Upper lobe of left lung (tissue), 6 donors: ENCODE data around the gene RPL37A. TPM values are rescaled to one million over a fixed set of nuclear protein-coding genes. Genes with fewer than 3 reads are reported as not detected.

Source experiments
- ATAC-seq, 2 donors: fragments of 200-7000 bp; cut with Tn5 transposase; one replicate each; pipeline ENCODE4 v1.9.1; 2022; ENCODE audit warnings: mild to moderate bottlenecking in 2 of 2, moderate library complexity in 2 of 2; ENCODE audit not compliant: low FRiP score in 2 of 2
- DNase-seq, 2 donors: peaks; one replicate each; pipeline ENCODE4 v3.0.0-alpha.2; 2019 to 2020
- H3K27ac ChIP-seq, 4 donors: fragments of 200-600 bp; sonication (generic); one replicate each; pipeline ENCODE4 v1.5.1; 2016 to 2019
- H3K27me3 ChIP-seq, 4 donors: fragments of 200-600 bp; sonication (generic); one replicate each; pipeline ENCODE4 v1.5.1; 2017 to 2019
- H3K36me3 ChIP-seq, 4 donors: fragments of 200-600 bp; sonication (generic); one replicate each; pipeline ENCODE4 v1.5.1; 2016 to 2019
- H3K4me1 ChIP-seq, 4 donors: fragments of 200-600 bp; sonication (generic); one replicate each; pipeline ENCODE4 v1.5.1; 2018 to 2019
- H3K4me3 ChIP-seq, 4 donors: fragments of 200-600 bp; sonication (generic); one replicate each; pipeline ENCODE4 v1.5.1; 2017 to 2019; ENCODE audit warnings: mild to moderate bottlenecking in 2 of 4, moderate library complexity in 1 of 4
- H3K9me3 ChIP-seq, 4 donors: fragments of 200-600 bp; sonication (generic); one replicate each; pipeline ENCODE4 v1.5.1; 2018 to 2019
- EP300 ChIP-seq, 4 donors: sonication (generic); formaldehyde crosslinking; IDR thresholded peaks; one replicate each; pipeline ENCODE4 v1.5.1; 2017; ENCODE audit warnings: antibody characterized with exemption in 4 of 4, control low read depth in 2 of 4
- POLR2A ChIP-seq, 4 donors: fragments of 450-650 bp; IDR thresholded peaks; one replicate each; pipeline ENCODE4 v1.5.1; 2016 to 2017; ENCODE audit warnings: antibody characterized with exemption in 4 of 4, mild to moderate bottlenecking in 2 of 4
- POLR2AphosphoS5 ChIP-seq, 2 donors: sonication (generic); formaldehyde crosslinking; IDR thresholded peaks; one replicate each; pipeline ENCODE4 v1.5.1; 2017; ENCODE audit warnings: antibody characterized with exemption in 2 of 2
- WGBS, 2 donors: methylation state at CpG; one replicate each; pipeline ENCODE4 v1.1.5; 2017 to 2018; 5-methylcytosine and 5-hydroxymethylcytosine counted together
- total RNA-seq, 6 donors: library from RNA; depleted of rRNA in 4 of 6; stranded (reverse); fragments of >200 nt in 4 of 6; gene quantifications; one replicate each; pipeline versions ENCODE4 v1.1.0 to v1.2.1, GENCODE V29; 2016 to 2021
- TF ChIP-seq, protein P1 (sequence below), 6 experiments: fragments of 450-650 bp in 4 of 6; fragments of 200-600 bp in 2 of 6; sonication (generic) in 2 of 6; IDR thresholded peaks; one replicate each; pipeline ENCODE4 v1.5.1; 2016 to 2019; ENCODE audit warnings: antibody characterized with exemption in 6 of 6
- donor health status: DM: no; HTN: no; CAD: no; lungs with moderate emphysema.
- donor health status: DM: no; HTN: yes; CAD: no; lungs with severe emphysema.

RPL37A gene
- 1,000 to 10,000 TPM in 4 of 6 donors, 100 to 1,000 TPM in 2; 694 to 2,232 (median 1,163) TPM for total RNA-seq

DNA sequence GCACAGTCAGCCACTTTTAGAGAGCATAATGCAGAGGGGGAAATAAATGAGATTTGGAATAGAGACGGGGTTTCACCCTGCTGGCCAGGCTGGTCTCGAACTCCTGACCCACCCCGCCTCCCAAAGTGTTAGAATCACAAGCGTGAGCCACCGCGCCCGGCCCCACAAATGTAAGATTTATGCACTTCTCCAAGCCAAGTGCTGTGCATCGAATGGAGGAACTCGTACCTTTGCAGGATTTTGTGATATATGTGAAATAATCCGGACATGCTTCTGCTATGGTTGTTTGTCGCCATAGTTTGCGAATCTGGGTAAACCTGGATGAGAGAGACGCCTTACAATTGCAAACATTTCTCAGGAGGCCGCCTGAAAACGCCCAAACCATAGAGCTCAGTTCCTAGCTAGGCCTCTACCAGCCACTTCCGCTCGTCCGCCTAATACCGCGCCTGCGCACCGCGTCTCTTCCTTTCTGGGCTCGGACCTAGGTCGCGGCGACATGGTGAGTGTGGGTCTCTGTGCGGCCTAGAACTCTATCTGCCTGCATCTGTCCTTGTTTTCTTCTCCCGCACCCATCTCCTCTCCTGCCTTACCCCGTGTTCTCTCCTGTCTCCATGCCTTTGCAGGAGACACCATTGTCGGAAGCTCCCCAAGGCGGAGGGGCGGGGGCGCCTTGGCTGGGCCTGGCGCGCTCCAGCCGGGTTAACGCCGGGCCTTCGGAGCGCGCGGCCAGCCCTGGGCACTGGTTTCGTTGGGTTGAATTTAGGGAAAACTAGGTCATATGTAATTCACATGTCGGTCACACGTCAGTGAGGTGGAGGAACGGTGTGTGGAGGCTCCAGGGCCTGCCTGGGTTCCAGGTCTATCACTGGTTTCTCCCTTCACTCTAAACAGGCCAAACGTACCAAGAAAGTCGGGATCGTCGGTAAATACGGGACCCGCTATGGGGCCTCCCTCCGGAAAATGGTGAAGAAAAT lies at the start of gene RPL37A:
TSS of gene RPL37A (plus strand) at position 466 of the 974 bp plus-strand sequence. CDS start at position 497, 31 bp downstream.
- H3K4me1 ChIP-seq, result peaks cover 28 to 51% (median 30%) of the 10 kb centered on the region in 4 donors
- no peaks in the 10 kb centered on the region for H3K9me3 ChIP-seq
- H3K4me3 ChIP-seq, result peak within 1 kb of the TSS; percentile 65 to 88 (median 77)
- peaks cover 9 to 41% (median 36%) of the 10 kb centered on the region in 4 donors for H3K36me3 ChIP-seq
- H3K27ac ChIP-seq, result peak within 1 kb of the TSS; percentile 74 to 85 (median 80)
- TF ChIP-seq POLR2A (IDR thresholded peaks at IDR 0.05) (peak; percentile 76 to 97 (median 87)), POLR2AphosphoS5 (IDR thresholded peaks at IDR 0.05) (peak; percentile 96 to 98), EP300 (IDR thresholded peaks at IDR 0.05) (peak in 1 of 4 donors; percentile 31)
- TF ChIP-seq, protein P1, sequence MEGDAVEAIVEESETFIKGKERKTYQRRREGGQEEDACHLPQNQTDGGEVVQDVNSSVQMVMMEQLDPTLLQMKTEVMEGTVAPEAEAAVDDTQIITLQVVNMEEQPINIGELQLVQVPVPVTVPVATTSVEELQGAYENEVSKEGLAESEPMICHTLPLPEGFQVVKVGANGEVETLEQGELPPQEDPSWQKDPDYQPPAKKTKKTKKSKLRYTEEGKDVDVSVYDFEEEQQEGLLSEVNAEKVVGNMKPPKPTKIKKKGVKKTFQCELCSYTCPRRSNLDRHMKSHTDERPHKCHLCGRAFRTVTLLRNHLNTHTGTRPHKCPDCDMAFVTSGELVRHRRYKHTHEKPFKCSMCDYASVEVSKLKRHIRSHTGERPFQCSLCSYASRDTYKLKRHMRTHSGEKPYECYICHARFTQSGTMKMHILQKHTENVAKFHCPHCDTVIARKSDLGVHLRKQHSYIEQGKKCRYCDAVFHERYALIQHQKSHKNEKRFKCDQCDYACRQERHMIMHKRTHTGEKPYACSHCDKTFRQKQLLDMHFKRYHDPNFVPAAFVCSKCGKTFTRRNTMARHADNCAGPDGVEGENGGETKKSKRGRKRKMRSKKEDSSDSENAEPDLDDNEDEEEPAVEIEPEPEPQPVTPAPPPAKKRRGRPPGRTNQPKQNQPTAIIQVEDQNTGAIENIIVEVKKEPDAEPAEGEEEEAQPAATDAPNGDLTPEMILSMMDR (IDR thresholded peaks at IDR 0.05), result peak in 1 of 6 experiments; percentile 4
- WGBS, 2 donors, result 1% methylated on average over 38 to 54 of the region's 54 CpGs
- peak; percentile 98 to 99 for ATAC-seq
- DNase-seq, result peak; percentile 94 to 95
- no peaks in the 10 kb centered on the region for H3K27me3 ChIP-seq

DNA sequence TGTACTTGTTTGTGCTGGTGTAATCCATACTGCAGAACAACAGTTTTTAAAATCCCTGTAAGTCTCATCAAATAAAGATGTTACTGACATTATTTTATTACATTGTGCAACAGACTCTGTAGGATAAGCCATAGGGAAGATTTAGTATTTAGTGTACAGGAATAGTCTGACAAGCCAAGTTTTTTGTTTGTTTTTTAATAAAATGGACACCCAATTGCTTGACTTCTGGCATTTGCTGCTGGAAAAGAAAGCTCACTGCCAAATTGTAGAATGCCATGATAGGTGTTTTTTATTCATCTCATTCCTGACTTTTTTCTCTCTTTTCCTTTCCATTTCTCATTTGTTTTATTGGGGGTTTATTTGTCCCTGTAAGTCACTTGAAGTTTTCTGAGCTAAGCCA lies 48.3 kb upstream of the RPL37A start:
- no peak for DNase-seq

DNA sequence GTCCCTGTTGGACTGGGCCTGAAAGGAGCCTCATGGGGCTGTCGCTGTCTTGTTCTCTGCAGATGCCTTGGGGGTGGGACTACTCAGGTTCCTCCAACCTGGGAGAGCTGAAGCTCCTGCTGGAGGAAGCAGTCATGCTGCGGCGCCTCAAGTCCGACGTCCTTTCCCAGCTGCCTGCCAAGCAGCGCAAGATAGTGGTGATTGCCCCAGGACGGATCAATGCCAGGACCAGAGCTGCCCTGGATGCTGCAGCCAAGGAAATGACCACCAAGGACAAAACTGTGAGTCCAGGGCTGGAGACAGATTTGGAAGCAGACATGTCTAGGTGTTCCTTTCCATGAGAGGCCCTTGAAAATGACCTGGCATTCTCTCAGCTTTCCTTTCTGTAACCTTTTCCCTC lies 47.9 kb upstream of the RPL37A start:
- no peak for ATAC-seq
- TF ChIP-seq, protein P1 (IDR thresholded peaks at IDR 0.05), result no peak
- TF ChIP-seq POLR2AphosphoS5 (IDR thresholded peaks at IDR 0.05) (no peak), EP300 (IDR thresholded peaks at IDR 0.05) (no peak), POLR2A (IDR thresholded peaks at IDR 0.05) (no peak)
- WGBS, 2 donors, result 100% methylated on average over 7 of the region's 7 CpGs; no CpG with 5 or more reads in 1 of the 2 donors
- Histone ChIP-seq H3K9me3 (no peaks in the 10 kb centered on the region), H3K4me3 (no peak overlapping the region), H3K4me1 (no peaks in the 10 kb centered on the region), H3K27ac (no peak overlapping the region), H3K36me3 (peaks cover 23 to 96% (median 71%) of the 10 kb centered on the region in 4 donors), H3K27me3 (no peaks in the 10 kb centered on the region)
- no peak for DNase-seq

More for the DNA sequence above, 48.3 kb upstream of the RPL37A start:
- H3K4me1 ChIP-seq, result no peaks in the 10 kb centered on the region
- H3K27ac ChIP-seq, result no peak overlapping the region
- TF ChIP-seq POLR2A (IDR thresholded peaks at IDR 0.05) (no peak), POLR2AphosphoS5 (IDR thresholded peaks at IDR 0.05) (no peak), EP300 (IDR thresholded peaks at IDR 0.05) (no peak)
- TF ChIP-seq, protein P1 (IDR thresholded peaks at IDR 0.05), result no peak
- H3K9me3 ChIP-seq, result no peaks in the 10 kb centered on the region
- H3K27me3 ChIP-seq, result no peaks in the 10 kb centered on the region
- H3K36me3 ChIP-seq, result peaks cover 23 to 99% (median 72%) of the 10 kb centered on the region in 4 donors
- ATAC-seq, result no peak
- H3K4me3 ChIP-seq, result no peak overlapping the region

DNA sequence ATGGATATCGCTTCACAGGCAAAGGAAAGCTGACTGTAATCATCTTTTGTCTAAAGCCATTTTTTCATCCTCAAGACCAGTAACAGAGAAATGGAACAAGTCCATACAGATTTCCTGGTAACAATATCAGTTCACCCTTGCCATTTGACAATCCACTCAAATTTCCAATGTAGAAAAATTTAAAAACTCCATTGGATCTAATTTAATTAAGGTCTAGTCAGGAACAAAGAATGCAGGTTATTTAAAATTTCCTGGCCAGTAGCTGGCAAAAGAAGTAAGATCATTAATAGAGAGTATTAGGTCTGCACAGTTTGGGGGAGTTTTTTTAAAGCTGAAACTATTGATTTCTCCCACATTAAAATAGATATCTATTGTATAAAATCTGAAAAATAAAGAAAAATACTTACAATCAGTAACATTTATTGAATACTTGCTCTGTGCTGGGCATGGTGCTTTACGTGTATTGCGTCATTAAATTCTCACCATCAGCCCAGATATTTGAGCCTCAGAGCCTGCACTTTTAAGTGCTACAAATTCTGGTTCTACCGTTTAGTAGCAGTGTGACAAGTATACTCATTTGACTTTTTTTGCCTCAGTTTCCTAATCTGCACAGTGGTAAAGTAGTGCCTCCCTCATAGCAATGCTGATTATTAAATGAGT lies 44.6 kb upstream of the RPL37A start:
- peaks cover 10 to 63% (median 45%) of the 10 kb centered on the region in 4 donors for H3K36me3 ChIP-seq
- H3K27me3 ChIP-seq, result no peaks in the 10 kb centered on the region
- no peak overlapping the region for H3K27ac ChIP-seq
- 97 to 100% methylated on average over 4 of the region's 4 CpGs for WGBS, 2 donors
- DNase-seq (no peak), ATAC-seq (no peak)
- H3K9me3 ChIP-seq, result no peaks in the 10 kb centered on the region
- H3K4me1 ChIP-seq, result no peaks in the 10 kb centered on the region
- TF ChIP-seq POLR2AphosphoS5 (IDR thresholded peaks at IDR 0.05) (no peak), POLR2A (IDR thresholded peaks at IDR 0.05) (no peak), EP300 (IDR thresholded peaks at IDR 0.05) (no peak)
- TF ChIP-seq, protein P1 (IDR thresholded peaks at IDR 0.05), result no peak
- no peak overlapping the region for H3K4me3 ChIP-seq
